Mammary epithelial cell (primary cell): ENCODE results near the gene NOL12.

Source experiments
- EZH2 ChIP-seq: IDR thresholded peaks from 2 replicates; pipeline ENCODE4 v1.6.1; 2012; ENCODE audit warnings: low read length, inconsistent platforms, borderline replicate concordance
- TF ChIP-seq, protein P1 (sequence below), 2 donors: IDR thresholded peaks in 1 of 2; conservative IDR thresholded peaks in 1 of 2; 2 replicates each; pipeline ENCODE4 v1.5.1; 2011 to 2012; ENCODE audit warnings: inconsistent platforms in 2 of 2, low read length in 2 of 2, mild to moderate bottlenecking in 2 of 2, control low read depth in 1 of 2, low read depth in 1 of 2; ENCODE audit not compliant: insufficient read depth in 1 of 2; ENCODE audit errors: extremely low read depth in 1 of 2

DNA sequence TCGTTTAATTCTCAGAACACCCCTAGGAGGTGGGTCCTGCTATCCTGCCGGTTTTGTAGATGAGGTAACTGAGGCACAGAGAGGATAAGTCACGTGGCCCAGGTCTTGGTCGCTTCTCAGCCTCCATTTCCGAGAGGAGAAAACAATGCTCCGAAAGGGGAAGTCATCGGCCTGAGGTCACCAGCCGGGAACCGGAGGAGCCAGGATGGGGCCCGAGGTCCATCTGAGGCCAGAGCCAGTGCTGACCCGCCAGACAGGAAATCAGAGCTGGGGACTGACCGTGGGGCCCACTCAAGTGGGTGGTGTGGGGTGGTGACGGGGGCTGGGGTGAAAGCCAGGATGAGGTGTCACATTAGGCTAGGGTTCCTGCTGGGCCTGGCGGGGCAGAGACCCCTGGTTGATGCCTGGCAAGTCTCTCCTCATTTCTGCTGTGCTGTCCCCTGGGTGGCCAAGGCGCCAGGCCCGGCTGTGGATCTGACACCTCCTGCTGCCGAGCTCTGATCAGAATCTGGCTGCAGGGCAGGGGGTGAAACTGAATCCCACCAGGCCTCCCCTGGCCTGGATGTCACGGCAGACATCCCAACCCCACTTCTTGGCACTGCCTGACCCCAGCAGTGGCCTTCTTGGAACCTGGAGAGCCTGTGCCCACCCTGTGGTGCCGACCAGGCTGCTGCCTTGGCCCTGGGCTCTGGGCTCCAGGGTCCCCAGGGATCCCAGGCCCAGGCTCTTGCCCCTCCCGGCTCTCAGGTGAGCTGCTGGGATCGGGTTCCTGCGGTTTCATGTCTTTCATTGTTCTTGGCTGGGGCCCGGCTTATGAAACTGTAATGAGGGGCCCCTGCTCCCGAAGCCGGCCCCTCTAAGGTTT, 22.7 kb downstream of the NOL12 start:
- TF ChIP-seq EZH2, result no peak
- TF ChIP-seq, protein P1, sequence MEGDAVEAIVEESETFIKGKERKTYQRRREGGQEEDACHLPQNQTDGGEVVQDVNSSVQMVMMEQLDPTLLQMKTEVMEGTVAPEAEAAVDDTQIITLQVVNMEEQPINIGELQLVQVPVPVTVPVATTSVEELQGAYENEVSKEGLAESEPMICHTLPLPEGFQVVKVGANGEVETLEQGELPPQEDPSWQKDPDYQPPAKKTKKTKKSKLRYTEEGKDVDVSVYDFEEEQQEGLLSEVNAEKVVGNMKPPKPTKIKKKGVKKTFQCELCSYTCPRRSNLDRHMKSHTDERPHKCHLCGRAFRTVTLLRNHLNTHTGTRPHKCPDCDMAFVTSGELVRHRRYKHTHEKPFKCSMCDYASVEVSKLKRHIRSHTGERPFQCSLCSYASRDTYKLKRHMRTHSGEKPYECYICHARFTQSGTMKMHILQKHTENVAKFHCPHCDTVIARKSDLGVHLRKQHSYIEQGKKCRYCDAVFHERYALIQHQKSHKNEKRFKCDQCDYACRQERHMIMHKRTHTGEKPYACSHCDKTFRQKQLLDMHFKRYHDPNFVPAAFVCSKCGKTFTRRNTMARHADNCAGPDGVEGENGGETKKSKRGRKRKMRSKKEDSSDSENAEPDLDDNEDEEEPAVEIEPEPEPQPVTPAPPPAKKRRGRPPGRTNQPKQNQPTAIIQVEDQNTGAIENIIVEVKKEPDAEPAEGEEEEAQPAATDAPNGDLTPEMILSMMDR (conservative IDR thresholded peaks at IDR 0.05 in 1 of 2, IDR thresholded peaks at IDR 0.05 in 1 of 2; ENCODE audit: extremely low read depth in 1 of 2, insufficient read depth in 1 of 2, low read depth in 1 of 2, low read length in 2 of 2), result no peak
